ENCODE measurements around the gene STEEP1.

DNA sequence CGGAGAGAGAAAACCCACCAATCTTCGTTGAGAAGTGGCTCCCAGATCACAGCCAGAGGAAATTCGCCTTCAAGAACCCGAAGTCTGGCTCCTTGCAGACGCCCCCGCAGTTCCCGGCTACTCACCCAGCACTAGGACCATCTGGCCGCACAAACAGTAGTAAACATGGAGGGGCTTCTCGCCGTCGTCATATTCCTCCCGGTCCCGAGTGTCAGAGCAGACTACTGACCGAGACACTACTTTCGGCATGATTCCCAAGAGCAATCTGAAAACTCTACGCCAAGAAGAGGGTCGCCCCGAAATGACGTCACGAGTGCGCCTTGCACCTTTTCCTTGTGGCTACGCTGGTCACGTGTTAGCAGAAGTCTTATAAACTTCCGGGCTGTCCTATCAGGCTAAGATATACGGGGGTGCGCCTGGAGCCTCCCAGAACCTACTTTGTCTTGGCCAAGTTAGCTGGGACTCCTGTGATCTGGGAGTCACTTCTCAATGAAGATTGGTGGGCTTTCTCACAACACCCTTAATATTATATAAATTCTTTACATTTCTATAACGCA lies at the start of gene STEEP1:
- TF ChIP-seq, protein P1, sequence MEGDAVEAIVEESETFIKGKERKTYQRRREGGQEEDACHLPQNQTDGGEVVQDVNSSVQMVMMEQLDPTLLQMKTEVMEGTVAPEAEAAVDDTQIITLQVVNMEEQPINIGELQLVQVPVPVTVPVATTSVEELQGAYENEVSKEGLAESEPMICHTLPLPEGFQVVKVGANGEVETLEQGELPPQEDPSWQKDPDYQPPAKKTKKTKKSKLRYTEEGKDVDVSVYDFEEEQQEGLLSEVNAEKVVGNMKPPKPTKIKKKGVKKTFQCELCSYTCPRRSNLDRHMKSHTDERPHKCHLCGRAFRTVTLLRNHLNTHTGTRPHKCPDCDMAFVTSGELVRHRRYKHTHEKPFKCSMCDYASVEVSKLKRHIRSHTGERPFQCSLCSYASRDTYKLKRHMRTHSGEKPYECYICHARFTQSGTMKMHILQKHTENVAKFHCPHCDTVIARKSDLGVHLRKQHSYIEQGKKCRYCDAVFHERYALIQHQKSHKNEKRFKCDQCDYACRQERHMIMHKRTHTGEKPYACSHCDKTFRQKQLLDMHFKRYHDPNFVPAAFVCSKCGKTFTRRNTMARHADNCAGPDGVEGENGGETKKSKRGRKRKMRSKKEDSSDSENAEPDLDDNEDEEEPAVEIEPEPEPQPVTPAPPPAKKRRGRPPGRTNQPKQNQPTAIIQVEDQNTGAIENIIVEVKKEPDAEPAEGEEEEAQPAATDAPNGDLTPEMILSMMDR (IDR thresholded peaks at IDR 0.05) = no peak
- no peak for TF ChIP-seq ZFX (IDR thresholded peaks at IDR 0.05; ENCODE audit: borderline replicate concordance)

All from 22Rv1 (cell line).